GM12878 (cell line): ENCODE data around the gene ERICH2.

ENCODE experiments used
- EZH2 ChIP-seq: IDR thresholded peaks from 2 replicates; pipeline ENCODE4 v1.6.1; 2012; ENCODE audit warnings: low read depth, mild to moderate bottlenecking, control low read depth, inconsistent platforms, low read length, borderline replicate concordance; ENCODE audit not compliant: control insufficient read depth
- NFIC ChIP-seq: IDR thresholded peaks from 2 replicates; pipeline ENCODE4 v1.6.1; 2012; ENCODE audit warnings: low read depth, mild to moderate bottlenecking, inconsistent platforms, low read length, moderate library complexity
- POLR2A ChIP-seq: IDR thresholded peaks from 2 replicates; pipeline ENCODE4 v1.6.1; 2011; ENCODE audit warnings: low read depth, mild to moderate bottlenecking, low read length
- TF ChIP-seq, protein P1 (sequence below), 3 experiments: IDR thresholded peaks in 2 of 3; conservative IDR thresholded peaks in 1 of 3; 2 replicates each; pipeline ENCODE4 v1.5.1; 2011; ENCODE audit warnings: low read depth in 3 of 3, low read length in 3 of 3, mild to moderate bottlenecking in 3 of 3, control low read depth in 2 of 3, moderate library complexity in 2 of 3, inconsistent platforms in 1 of 3, mixed read lengths in 1 of 3; ENCODE audit not compliant: control insufficient read depth in 2 of 3, insufficient read depth in 1 of 3; ENCODE audit errors: extremely low read depth in 1 of 3
- TF ChIP-seq, protein P2 (sequence below): IDR thresholded peaks from 2 replicates; pipeline ENCODE4 v1.6.1; 2012; ENCODE audit warnings: mild to moderate bottlenecking, low read depth, low read length

DNA sequence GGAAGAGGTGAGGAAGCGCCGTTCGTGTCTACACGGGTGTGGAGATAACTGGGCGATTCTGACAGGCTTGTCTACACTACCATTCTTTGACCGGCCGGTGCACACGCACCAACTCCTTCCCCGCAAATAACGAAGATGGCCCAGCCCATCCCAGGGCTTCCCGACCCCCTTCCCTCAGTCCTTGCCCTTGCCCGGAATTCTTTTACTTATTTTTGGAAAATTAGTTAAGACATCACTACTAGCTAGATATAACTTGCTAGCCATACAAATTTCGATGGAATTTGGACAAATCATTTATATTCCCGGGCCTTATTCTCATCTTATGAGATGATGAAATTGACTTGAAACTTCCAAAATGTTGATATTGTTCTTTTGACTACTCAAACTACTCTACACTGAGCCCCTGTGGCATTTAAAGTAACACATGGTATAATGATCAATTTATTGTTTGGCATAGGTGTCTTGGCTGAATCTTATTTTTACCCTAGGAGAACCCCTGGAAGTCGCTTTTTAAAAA, 1.3 kb downstream of the ERICH2 start:
- TF ChIP-seq, protein P1, sequence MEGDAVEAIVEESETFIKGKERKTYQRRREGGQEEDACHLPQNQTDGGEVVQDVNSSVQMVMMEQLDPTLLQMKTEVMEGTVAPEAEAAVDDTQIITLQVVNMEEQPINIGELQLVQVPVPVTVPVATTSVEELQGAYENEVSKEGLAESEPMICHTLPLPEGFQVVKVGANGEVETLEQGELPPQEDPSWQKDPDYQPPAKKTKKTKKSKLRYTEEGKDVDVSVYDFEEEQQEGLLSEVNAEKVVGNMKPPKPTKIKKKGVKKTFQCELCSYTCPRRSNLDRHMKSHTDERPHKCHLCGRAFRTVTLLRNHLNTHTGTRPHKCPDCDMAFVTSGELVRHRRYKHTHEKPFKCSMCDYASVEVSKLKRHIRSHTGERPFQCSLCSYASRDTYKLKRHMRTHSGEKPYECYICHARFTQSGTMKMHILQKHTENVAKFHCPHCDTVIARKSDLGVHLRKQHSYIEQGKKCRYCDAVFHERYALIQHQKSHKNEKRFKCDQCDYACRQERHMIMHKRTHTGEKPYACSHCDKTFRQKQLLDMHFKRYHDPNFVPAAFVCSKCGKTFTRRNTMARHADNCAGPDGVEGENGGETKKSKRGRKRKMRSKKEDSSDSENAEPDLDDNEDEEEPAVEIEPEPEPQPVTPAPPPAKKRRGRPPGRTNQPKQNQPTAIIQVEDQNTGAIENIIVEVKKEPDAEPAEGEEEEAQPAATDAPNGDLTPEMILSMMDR (IDR thresholded peaks at IDR 0.05 in 2 of 3, conservative IDR thresholded peaks at IDR 0.05 in 1 of 3; ENCODE audit: control insufficient read depth in 2 of 3, extremely low read depth in 1 of 3, insufficient read depth in 1 of 3, low read depth in 3 of 3, low read length in 3 of 3) = no peak
- TF ChIP-seq NFIC = no peak
- TF ChIP-seq EZH2 = no peak
- TF ChIP-seq POLR2A = no peak
- TF ChIP-seq, protein P2, sequence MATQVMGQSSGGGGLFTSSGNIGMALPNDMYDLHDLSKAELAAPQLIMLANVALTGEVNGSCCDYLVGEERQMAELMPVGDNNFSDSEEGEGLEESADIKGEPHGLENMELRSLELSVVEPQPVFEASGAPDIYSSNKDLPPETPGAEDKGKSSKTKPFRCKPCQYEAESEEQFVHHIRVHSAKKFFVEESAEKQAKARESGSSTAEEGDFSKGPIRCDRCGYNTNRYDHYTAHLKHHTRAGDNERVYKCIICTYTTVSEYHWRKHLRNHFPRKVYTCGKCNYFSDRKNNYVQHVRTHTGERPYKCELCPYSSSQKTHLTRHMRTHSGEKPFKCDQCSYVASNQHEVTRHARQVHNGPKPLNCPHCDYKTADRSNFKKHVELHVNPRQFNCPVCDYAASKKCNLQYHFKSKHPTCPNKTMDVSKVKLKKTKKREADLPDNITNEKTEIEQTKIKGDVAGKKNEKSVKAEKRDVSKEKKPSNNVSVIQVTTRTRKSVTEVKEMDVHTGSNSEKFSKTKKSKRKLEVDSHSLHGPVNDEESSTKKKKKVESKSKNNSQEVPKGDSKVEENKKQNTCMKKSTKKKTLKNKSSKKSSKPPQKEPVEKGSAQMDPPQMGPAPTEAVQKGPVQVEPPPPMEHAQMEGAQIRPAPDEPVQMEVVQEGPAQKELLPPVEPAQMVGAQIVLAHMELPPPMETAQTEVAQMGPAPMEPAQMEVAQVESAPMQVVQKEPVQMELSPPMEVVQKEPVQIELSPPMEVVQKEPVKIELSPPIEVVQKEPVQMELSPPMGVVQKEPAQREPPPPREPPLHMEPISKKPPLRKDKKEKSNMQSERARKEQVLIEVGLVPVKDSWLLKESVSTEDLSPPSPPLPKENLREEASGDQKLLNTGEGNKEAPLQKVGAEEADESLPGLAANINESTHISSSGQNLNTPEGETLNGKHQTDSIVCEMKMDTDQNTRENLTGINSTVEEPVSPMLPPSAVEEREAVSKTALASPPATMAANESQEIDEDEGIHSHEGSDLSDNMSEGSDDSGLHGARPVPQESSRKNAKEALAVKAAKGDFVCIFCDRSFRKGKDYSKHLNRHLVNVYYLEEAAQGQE = no peak
